Esophagus mucosa (tissue), 1 donor: ENCODE results near the gene PLA2G15. TPM values are rescaled to one million over a fixed set of nuclear protein-coding genes. Genes with fewer than 3 reads are reported as not detected.
A peak's percentile ranks its signal among the peaks of the same experiment; 100 is the strongest.

Source experiments
- ATAC-seq: fragments of 200-7000 bp; cut with Tn5 transposase; one replicate; pipeline ENCODE4 v1.9.1; 2020
- total RNA-seq: library from RNA; stranded (reverse); gene quantifications from one replicate; pipeline ENCODE4 v1.2.4, GENCODE V29; 2023
- donor health status: DM: yes; HTN: yes; CAD: no.

Gene PLA2G15
- total RNA-seq, 1 donor from 2014 or later = 4.8 TPM

DNA sequence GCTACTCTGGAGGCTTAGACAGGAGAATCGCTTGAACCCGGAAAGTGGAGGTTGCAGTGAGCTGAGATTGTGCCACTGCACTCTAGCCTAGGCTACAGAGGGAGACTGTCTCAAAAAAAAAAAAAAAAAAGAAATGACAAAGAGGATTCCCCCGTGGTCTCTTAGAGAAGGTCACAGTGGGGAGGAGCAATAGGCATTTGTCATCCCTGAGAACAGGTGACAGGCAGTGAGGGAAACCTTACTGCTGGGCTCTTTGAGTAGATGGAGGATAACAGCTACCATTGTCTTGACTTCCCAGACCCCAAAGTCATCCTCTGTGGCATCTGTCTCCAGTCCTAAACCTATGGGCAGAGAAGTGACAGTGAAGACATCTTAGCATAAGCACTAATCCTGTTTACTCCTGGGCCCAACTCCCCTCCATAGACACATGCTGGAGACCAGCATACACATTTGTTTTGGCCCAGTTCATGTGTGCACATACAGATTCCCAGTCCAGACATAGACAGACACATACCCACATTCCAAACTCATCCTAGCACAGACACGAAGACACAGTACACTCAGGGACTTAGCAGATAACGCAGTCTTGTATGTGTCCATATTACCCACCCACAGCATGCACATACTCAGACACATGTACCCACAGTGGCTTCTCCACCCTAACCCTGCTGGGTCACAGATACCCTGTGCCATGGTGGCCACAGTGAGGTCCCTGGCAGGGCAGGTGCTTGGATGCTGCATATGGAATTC, 11.9 kb upstream of the PLA2G15 start:
- ATAC-seq = no peak

GRCh38 chr16:68233835-68234187, 11.4 kb upstream of the PLA2G15 start:
- no peak for ATAC-seq

DNA sequence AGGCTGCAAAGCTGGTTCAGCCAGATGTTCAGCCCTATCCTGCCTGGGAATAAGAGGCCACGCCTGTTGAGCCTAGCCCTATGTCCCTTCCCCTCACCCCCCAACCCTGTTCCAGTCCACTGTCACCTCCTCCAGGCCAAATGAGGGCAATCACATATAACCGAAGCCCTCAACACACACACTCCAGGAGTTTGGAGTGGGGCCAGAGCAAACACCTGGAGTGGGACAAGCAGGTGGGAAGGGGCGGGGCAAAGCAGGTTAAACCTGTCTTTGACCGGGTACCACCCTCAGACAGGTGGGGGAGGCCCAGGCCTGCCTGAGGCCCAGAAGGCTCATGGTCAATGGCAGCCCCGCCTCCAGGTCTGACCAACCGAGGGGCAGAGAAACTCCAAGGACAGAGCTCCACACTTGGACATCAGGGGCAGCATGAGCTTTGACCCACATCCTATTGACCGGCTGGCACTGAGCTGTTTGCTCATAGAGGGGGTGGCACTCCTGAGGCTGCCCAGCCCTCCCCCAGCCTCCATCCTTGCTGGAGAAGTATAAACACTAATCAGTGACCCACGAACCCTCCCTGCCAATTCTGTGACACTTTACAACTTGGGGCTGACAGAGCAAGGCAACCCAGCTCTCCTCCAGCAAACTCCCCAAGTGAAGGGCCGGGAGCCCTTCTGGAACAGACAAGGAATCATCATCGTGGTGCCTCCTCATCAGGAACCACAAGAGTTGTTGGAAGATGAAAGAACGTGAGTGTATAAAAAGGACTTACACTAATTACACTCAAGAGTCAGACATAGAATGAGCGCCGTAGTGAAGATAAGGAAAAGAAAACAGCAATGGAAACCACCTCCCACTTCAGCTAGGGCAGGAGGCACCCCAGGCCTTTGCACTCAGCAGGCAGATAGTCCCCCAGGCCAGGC, 10.7 kb upstream of the PLA2G15 start:
- peak; percentile 64 for ATAC-seq

DNA sequence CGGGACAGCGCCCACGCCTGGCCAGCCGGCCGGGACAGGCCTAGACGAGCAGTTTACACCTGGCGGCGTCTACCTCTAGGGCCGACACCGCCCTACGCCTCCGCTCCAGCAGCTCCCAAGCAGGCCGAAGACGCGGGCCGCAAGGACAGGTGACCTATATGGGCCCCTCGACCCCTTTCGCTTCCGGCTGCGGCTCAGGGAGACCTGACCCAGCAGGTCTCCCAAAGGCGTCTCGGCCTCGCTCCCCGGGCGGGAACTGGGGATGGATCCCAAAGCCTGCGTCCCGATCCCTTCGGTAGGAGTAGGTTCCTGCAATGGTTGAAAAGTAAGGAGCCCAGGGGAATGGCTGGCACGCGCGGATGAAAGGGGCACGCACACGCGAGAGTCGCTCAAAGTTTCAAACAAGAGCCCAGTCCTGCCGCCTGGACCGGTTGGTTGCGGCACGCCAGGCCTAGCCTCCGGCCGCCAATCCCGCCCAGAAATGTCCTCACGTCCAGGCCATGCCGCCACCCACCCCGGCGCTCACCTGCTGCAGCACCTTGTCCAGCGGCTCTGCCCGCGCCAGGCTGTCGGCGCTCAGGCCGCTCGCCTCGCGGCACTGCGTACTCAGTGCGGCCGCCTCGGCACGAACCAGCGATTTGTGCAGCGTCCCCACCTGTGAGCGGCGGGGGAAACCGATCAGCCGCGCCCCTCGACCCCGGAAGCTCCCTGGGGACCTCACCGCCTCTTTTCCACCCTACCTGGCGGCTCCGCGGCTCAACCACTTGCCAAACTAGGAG, 9.9 kb upstream of the PLA2G15 start:
- peak; percentile 14 for ATAC-seq

GRCh38 chr16:68235887-68236136, 9.4 kb upstream of the PLA2G15 start, which contains the start of gene ESRP2:
Gene ESRP2 (minus strand): TSS chr16:68236127. CDS start chr16:68236045, 82 bp downstream.
- ATAC-seq = no peak

- ATAC-seq = peak; percentile 70
Measured at GRCh38 chr16:68236137-68236825, 8.9 kb upstream of the PLA2G15 start.

DNA sequence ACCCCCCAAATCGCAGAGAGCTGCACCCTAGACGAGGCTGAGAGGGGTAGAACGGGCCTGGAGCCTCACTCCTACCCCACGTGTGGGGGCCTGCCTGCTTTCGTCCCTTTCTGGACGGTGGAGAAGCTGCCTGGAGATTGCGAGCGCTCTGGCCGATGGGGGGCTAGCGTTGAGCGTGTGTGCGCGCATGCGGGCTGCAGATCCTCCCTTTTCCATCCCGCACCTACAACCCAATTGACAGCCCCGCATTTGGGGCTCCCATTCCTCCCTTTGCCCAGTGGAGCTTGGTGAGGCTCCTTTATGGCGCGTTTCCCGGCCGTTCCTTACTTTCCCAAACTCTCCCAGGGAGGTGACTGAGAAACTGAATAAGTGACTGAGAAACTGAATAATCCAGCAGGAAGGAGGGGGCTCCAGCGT, 8.3 kb upstream of the PLA2G15 start:
- peak; percentile 0 for ATAC-seq

DNA sequence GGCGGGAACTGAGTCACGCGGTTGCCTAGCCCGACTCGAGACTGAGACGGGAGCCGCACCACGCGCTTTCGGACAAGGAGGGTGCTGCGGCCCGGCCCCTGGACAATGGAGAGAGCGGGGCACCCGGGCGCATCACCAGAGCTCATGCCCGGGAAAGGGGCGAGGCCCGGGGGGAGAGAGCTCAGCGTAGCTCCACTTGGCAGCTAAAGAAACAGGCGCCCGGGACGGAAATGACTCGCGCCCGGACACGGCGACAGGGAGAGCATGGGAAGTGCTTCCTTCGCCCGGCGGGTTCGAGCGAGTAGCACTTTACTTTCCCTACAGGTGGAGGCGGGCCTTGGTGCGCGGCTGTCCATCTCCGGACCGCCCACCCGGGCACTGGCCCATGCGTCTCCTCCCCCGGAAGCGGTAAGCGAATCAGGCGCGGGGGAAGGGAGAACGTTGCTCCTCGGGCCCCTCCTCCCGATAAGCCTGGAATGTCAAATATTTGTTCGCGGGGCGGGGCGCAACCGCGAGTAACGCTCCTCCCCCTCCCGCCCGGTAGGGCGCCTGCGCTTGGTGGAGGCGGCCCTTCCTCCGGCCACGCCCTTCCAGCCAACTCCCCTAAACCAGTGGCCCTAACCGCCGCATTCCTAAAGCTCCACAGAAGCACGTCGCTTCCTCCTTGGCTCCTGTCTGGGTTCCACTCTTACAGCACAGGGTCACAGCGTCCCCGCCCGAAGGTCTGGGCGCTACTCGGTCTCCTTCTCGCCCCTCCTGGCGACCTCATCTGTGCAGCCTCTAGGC, 7.7 kb upstream of the PLA2G15 start:
- peak; percentile 75 for ATAC-seq

DNA sequence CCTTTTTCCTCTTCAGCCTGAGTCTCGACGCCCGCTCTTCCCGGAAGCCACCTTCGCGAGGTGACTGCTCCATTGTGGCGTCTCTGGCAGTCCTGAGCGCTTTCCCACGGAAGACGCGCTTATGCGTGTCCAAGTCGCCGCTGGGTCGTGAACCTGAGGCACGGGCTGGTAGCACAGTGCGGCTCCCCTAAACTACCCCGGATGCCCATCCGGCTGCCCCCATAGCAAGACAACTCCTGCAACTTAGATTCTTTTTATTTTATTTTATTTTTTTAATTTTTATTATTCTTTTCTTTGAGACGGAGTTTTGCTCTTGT, 7.2 kb upstream of the PLA2G15 start:
- ATAC-seq = no peak

- no peak for ATAC-seq
Measured at GRCh38 chr16:68242085-68242484, 3.1 kb upstream of the PLA2G15 start.

DNA sequence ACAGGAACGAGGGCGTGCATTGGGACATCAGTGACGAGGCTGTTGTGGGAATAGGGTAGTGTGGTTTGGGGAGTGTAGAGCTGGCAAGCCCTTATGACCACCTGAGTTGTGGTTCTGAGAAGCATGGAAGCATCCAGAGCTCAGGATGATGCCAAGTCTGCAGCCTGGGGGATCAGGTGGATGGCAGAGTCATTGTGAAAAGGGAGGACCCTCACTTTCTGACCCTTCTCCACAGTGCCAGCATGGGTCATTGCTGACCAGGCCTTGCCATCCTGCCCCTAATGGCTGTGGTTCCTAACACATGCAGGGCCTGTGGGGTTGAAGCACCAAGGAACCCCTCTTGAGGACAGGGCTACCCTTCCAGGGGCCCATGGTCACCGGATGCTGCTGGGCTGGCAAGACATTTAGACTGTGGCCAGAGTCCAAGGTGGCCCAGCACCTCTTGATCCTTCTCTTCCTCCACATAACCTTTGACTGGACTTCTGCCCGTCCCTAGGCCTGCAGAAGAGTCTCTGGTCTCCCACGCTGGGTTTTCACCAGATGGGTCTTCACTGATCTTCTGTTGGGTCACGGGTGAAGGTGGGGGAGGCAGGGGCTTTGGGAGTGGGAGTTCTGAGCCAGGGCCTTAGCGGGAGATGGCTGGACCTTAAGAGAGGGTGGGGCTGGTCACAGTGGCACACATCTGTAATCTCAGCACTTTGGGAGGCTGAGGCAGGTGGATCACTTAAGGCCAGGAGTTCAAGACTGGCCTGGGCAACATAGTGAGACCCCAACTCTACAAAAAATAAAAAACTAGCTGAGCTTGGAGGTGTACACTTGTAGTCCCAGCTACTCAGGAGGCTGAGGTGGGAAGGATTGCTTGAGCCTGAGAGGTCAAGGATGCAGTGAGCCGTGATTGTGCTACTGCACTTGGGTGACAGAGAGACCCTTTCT, 2.0 kb upstream of the PLA2G15 start:
- no peak for ATAC-seq

GRCh38 chr16:68244481-68244902, 681 bp upstream of the PLA2G15 start:
- no peak for ATAC-seq

DNA sequence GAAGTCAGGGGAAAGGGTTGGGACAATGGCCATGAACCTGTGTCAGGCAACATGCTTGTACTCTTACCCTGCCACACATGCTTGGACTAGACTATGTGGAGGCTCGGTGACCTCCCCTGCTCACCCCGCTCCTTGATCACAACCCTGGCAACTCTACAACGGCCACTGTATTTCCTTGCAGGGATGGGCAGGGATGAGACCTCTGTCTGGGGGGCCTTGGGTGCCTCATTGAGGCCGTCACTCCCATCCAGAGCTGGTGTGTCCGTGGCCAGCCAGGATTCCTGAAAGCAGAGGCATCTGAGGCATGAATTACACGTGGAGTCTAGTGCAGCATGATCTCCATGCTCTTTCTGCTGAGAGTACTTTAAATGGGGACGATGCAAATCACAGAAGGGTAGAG, 948 bp downstream of the PLA2G15 start:
- no peak for ATAC-seq

DNA sequence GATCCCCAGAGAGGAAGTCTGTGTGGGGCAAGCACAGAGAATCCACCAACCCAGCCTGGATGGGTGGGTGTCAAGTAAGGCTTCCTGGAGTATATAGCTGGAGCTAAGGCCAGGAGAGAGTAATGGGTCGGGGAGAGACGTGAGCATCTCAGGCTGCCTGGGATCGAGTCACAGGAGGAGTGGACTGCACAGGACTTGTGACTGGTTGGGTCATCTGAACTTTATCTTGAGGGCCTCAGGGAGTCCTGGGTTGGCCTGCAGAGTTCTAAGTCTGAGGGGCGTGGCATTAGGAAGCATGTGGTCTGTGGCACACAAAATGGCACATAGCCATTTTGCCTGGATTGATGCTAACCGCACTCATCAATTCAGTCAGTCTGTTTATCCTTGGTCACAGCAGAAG, 1.5 kb downstream of the PLA2G15 start:
- no peak for ATAC-seq

DNA sequence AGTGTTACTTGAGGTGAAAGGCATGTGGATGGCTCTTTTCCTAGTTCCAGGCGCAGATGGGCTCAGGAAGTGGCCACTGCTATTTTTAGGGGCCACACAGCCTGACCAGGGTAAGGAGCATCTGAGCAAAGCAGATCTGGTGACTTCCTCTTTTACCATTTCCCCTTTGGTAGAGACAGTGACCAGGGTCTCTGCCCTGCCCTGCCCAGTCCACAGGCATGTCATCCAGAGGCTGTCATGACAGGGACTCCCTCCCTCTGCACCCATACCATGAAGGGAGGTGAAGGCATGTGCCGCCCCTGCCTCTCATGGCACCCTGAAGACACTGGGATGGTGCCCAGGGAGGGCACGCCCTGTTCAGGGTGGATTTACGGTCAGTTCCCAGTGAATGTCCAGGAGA, 2.2 kb downstream of the PLA2G15 start:
- ATAC-seq = no peak

GRCh38 chr16:68247932-68248331, 2.8 kb downstream of the PLA2G15 start:
- ATAC-seq = no peak

- no peak for ATAC-seq
Measured at GRCh38 chr16:68249371-68249770, 4.2 kb downstream of the PLA2G15 start.

- no peak for ATAC-seq
Measured at GRCh38 chr16:68250951-68251350, 5.8 kb downstream of the PLA2G15 start.

GRCh38 chr16:68251832-68252231, 6.7 kb downstream of the PLA2G15 start:
- no peak for ATAC-seq

DNA sequence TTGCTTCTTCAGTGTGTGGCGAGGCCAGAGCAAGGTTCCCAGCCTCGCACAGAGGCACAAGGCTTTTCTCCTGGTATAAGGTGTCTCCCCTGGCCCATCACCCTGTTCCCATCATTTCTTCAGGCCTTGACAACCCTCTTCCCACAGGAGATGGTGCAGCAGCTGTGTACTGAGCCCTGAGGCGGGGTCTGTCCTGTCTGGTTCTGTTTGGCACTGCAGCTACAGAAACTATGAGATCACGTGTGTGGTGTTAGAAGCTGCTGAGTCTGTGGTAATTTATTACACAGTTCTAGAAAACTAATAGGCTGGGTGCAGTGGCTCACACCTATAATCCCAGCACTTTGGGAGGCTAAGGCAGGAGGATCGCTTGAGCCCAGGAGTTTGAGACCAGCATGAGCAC, 7.2 kb downstream of the PLA2G15 start:
- no peak for ATAC-seq

DNA sequence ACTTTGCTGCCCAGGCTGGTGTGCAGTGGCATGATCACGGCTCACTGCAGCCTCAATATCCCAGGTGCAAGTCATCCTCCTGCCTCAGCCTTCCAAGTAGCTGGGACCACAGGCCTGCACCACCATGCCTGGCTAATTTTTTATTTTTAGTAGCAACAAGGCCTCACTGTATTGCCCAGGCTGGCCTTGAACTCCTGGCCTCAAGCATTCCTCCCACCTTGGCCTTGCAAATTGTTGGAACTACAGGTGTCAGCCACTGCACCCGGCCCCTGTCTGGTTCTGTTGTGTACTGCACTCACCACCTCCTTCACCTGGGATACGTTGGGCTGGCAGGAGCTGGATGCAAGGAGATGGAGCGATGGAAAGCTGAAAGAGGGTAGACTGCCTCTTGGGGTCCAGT, 8.5 kb downstream of the PLA2G15 start:
- no peak for ATAC-seq
